K562 (cell line): Measurements from ENCODE around the gene EXTL1. TPM values are rescaled to one million over a fixed set of nuclear protein-coding genes. Genes with fewer than 3 reads are reported as not detected.

ENCODE experiments used
- AFF4 ChIP-seq: sonication (generic); formaldehyde crosslinking; IDR thresholded peaks from 2 replicates; pipeline ENCODE4 v1.8.0; 2023; ENCODE audit warnings: mild to moderate bottlenecking, missing genetic modification reagents
- GTF2B ChIP-seq: IDR thresholded peaks from 2 replicates; pipeline ENCODE4 v1.6.1; 2011; ENCODE audit not compliant: insufficient read length; ENCODE audit errors: extremely low read depth
- GTF3C2 ChIP-seq: IDR thresholded peaks from 3 replicates; pipeline ENCODE4 v1.6.1; 2011; ENCODE audit warnings: borderline replicate concordance, mild to moderate bottlenecking, moderate library complexity; ENCODE audit not compliant: insufficient read length; ENCODE audit errors: extremely low read depth
- KAT8 ChIP-seq: fragments of 450-650 bp; IDR thresholded peaks from 2 replicates; pipeline ENCODE4 v1.6.1; 2016; ENCODE audit warnings: low read depth, mild to moderate bottlenecking
- PKNOX1 ChIP-seq: fragments of 450-650 bp; IDR thresholded peaks from 2 replicates; pipeline ENCODE4 v1.6.1; 2016
- RREB1 ChIP-seq: fragments of 250-450 bp; sonication (Bioruptor Pico); IDR thresholded peaks from 2 replicates; pipeline ENCODE4 v1.4.0; 2020
- polyA plus RNA-seq, 8 experiments: library from polyadenylated mRNA; depleted of rRNA in 4 of 8; stranded (reverse) in 5 of 8; unstranded in 3 of 8; fragments of >200 nt; fragmentation: Nextera tagmentation in 2 of 8; fragmentation: Illumina TruSeq in 1 of 8; extraction: Ambion mirVana in 2 of 8; extraction: Trizol in 1 of 8; gene quantifications; 2 replicates each; pipeline versions ENCODE4 v1.2.1 to v1.2.3, GENCODE V29; 2011 to 2014; ENCODE audit warnings: inconsistent platforms in 1 of 8, missing spikeins in 1 of 8
- total RNA-seq, 7 experiments: library from RNA; depleted of rRNA in 6 of 7; stranded (reverse); fragments of >200 nt in 6 of 7; fragmentation: Illumina TruSeq in 2 of 7; extraction: Trizol in 2 of 7; gene quantifications; 2 replicates each; pipeline versions ENCODE4 v1.2.1 to v1.2.3, GENCODE V29; 2011 to 2021; ENCODE audit warnings: low replicate concordance in 1 of 7

EXTL1 gene
- total and polyA plus RNA-seq, 9 of the 15 experiments (the other 6 are each of a cell fraction or from before 2014, with no cell fraction given), result 0.04 to 0.23 (median 0.08) TPM; not detected in 3

- TF ChIP-seq AFF4 (CRISPR knock-in tag), result peak; percentile 95; the same call in 1 of the 2 replicates
- peak; percentile 71 for TF ChIP-seq PKNOX1
- 0 out of 2 replicates have a peak, but pooled peaks have one; percentile 36 for TF ChIP-seq KAT8
- no peak for TF ChIP-seq GTF2B
- TF ChIP-seq RREB1 (CRISPR knock-in tag), result peak; percentile 88
- no peak for TF ChIP-seq GTF3C2
These were observed 23.5 kb upstream of the EXTL1 start, which contains the start of gene PAFAH2 (continued) for GRCh38 chr1:25997828-25998761.
